ENCODE results near the gene NOTO.

DNA sequence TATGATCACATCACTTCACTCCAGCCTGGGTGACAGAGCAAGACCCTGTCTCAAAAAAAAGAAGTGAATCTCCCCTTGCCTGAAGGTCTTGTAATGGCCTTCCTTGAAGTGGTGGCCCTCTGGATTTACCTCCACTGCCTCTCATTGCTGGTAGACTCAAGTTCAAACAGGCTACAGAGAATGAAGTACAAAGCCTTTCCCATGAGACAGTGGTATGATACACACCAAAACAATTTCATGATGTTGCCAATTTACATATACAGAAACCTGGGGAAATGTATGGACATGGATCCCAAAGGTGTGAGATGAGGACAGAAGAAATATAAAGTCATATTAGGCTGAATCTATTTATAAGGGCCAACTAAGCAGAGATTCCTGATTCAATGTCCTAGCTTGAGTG lies 4.8 kb upstream of the NOTO start:
- TF ChIP-seq POLR2AphosphoS5 (IDR thresholded peaks at IDR 0.05; ENCODE audit: low read depth, low read length) = no peak
- TF ChIP-seq POLR2A (IDR thresholded peaks at IDR 0.05; ENCODE audit: low read depth, low read length) = no peak

Data from GM12891 (cell line).